GM19324 (cell line): ENCODE measurements around the gene ESR1.
A peak's percentile ranks its signal among the peaks of the same experiment; 100 is the strongest.
"Not testable (repeated sequence)": the region's sequence is repeated elsewhere in the genome, so short reads cannot be mapped to it uniquely, and the experiment has no call there.

Source experiments
- ATAC-seq: cut with Tn5 transposase; IDR thresholded peaks from one replicate; pipeline ENCODE4 v1.9.1; 2021; ENCODE audit warnings: mild to moderate bottlenecking, moderate library complexity; ENCODE audit not compliant: unreplicated experiment, low FRiP score

The ESR1 gene

GRCh38 chr6:151882206-151882605 lies 74.7 kb downstream of the ESR1 start:
- no peak for ATAC-seq

GRCh38 chr6:151885234-151885633 lies 77.8 kb downstream of the ESR1 start:
- no peak for ATAC-seq

- no peak for ATAC-seq
Measured at GRCh38 chr6:151891524-151891923, 84.0 kb downstream of the ESR1 start.

GRCh38 chr6:151894426-151894825 lies 86.9 kb downstream of the ESR1 start:
- not testable (repeated sequence) for ATAC-seq

GRCh38 chr6:151899221-151899620 lies 91.7 kb downstream of the ESR1 start:
- not testable (repeated sequence) for ATAC-seq

GRCh38 chr6:151899796-151900195 lies 92.3 kb downstream of the ESR1 start:
- not testable (repeated sequence) for ATAC-seq

GRCh38 chr6:151900256-151900655 lies 92.8 kb downstream of the ESR1 start:
- no peak for ATAC-seq

- ATAC-seq, result no peak
Measured at GRCh38 chr6:151901009-151901411, 93.5 kb downstream of the ESR1 start.

- ATAC-seq, result no peak
Measured at GRCh38 chr6:151904631-151905030, 97.1 kb downstream of the ESR1 start.

- ATAC-seq, result peak; percentile 45
Measured at GRCh38 chr6:151905072-151905471, 97.6 kb downstream of the ESR1 start.

GRCh38 chr6:151905854-151906253 lies 98.4 kb downstream of the ESR1 start:
- no peak for ATAC-seq

GRCh38 chr6:151911401-151911800 lies 103.9 kb downstream of the ESR1 start:
- no peak for ATAC-seq

GRCh38 chr6:151914484-151914883 lies 107.0 kb downstream of the ESR1 start:
- ATAC-seq, result no peak

GRCh38 chr6:151916075-151916474 lies 108.6 kb downstream of the ESR1 start:
- no peak for ATAC-seq

- no peak for ATAC-seq
Measured at GRCh38 chr6:151916680-151917164, 109.2 kb downstream of the ESR1 start.

GRCh38 chr6:151917531-151918329 lies 110.2 kb downstream of the ESR1 start:
- ATAC-seq, result no peak

- no peak for ATAC-seq
Measured at GRCh38 chr6:151940307-151940706, 132.8 kb downstream of the ESR1 start.

GRCh38 chr6:151948002-151948743 lies 140.7 kb downstream of the ESR1 start:
- no peak for ATAC-seq

GRCh38 chr6:151958332-151958731 lies 150.8 kb downstream of the ESR1 start:
- ATAC-seq, result no peak

GRCh38 chr6:151959086-151959485 lies 151.6 kb downstream of the ESR1 start:
- no peak for ATAC-seq

GRCh38 chr6:151961809-151962208 lies 154.3 kb downstream of the ESR1 start:
- no peak for ATAC-seq
